Measurements from ENCODE around the gene LASP1NB.

The LASP1NB gene

GRCh38 chr17:38917259-38917658 lies 8.2 kb upstream of the LASP1NB start:
- H3K9ac ChIP-seq (ENCODE audit: low read length): no peak overlapping the region
- no peak overlapping the region for H2AK5ac ChIP-seq (ENCODE audit: low read length)
- no peak overlapping the region for H4K8ac ChIP-seq (ENCODE audit: low read depth, low read length)
- no peak overlapping the region for H3K56ac ChIP-seq (ENCODE audit: low read length)
- H4K5ac ChIP-seq (ENCODE audit: low read length): no peak overlapping the region
- no peak overlapping the region for H3K4ac ChIP-seq (ENCODE audit: low read depth, low read length)
- no peak overlapping the region for H3K27ac ChIP-seq (ENCODE audit: low read depth, low read length)
- WGBS (ENCODE audit: extremely low coverage, insufficient coverage, low lambda C conversion rate): no CpG with 5 or more reads among the region's 3 CpGs
- no peaks in the 10 kb centered on the region for H3K27me3 ChIP-seq (ENCODE audit: insufficient read depth, low read length, poor library complexity)
- H3K4me2 ChIP-seq (ENCODE audit: low read length): no peak overlapping the region
- no peak for DNase-seq
- no peak overlapping the region for H2BK15ac ChIP-seq (replicated peaks; ENCODE audit: low read depth)
- no peaks in the 10 kb centered on the region for H3K79me2 ChIP-seq (ENCODE audit: control insufficient read depth, insufficient read depth, low read length)
- no peak overlapping the region for H3K18ac ChIP-seq (ENCODE audit: low read length)
- H3K79me1 ChIP-seq (ENCODE audit: low read length): no peaks in the 10 kb centered on the region
- H3K4me1 ChIP-seq (ENCODE audit: control insufficient read depth, low read depth, low read length): no peaks in the 10 kb centered on the region
- H2BK5ac ChIP-seq (ENCODE audit: low read length): no peak overlapping the region
- H3K4me3 ChIP-seq (ENCODE audit: low read length): no peak overlapping the region
- no peak overlapping the region for H3K23ac ChIP-seq (ENCODE audit: low read length)
- no peak overlapping the region for H2BK120ac ChIP-seq (ENCODE audit: low read depth, low read length)
- peaks cover 10% of the 10 kb centered on the region for H3K36me3 ChIP-seq (ENCODE audit: control insufficient read depth, insufficient read depth, low read length)

- no peak overlapping the region for H4K5ac ChIP-seq (ENCODE audit: low read length)
- H3K4me1 ChIP-seq (ENCODE audit: control insufficient read depth, low read depth, low read length): no peaks in the 10 kb centered on the region
- H3K27ac ChIP-seq (ENCODE audit: low read depth, low read length): no peak overlapping the region
- WGBS (ENCODE audit: extremely low coverage, insufficient coverage, low lambda C conversion rate): no CpG with 5 or more reads among the region's 37 CpGs
- no peak for DNase-seq
- no peak overlapping the region for H2BK15ac ChIP-seq (replicated peaks; ENCODE audit: low read depth)
- no peak overlapping the region for H3K4ac ChIP-seq (ENCODE audit: low read depth, low read length)
- no peak overlapping the region for H3K23ac ChIP-seq (ENCODE audit: low read length)
- H3K18ac ChIP-seq (ENCODE audit: low read length): no peak overlapping the region
- H3K9ac ChIP-seq (ENCODE audit: low read length): no peak overlapping the region
- H3K56ac ChIP-seq (ENCODE audit: low read length): no peak overlapping the region
- no peak overlapping the region for H2AK5ac ChIP-seq (ENCODE audit: low read length)
- no peak overlapping the region for H3K4me2 ChIP-seq (ENCODE audit: low read length)
- H2BK120ac ChIP-seq (ENCODE audit: low read depth, low read length): no peak overlapping the region
- no peaks in the 10 kb centered on the region for H3K27me3 ChIP-seq (ENCODE audit: insufficient read depth, low read length, poor library complexity)
- no peak overlapping the region for H4K8ac ChIP-seq (ENCODE audit: low read depth, low read length)
- peaks cover 10% of the 10 kb centered on the region for H3K36me3 ChIP-seq (ENCODE audit: control insufficient read depth, insufficient read depth, low read length)
- H2BK5ac ChIP-seq (ENCODE audit: low read length): no peak overlapping the region
- no peaks in the 10 kb centered on the region for H3K79me1 ChIP-seq (ENCODE audit: low read length)
- no peaks in the 10 kb centered on the region for H3K79me2 ChIP-seq (ENCODE audit: control insufficient read depth, insufficient read depth, low read length)
- H3K4me3 ChIP-seq (ENCODE audit: low read length): no peak overlapping the region
Measured at GRCh38 chr17:38918129-38918913, 7.1 kb upstream of the LASP1NB start.

- Histone ChIP-seq H3K4ac (ENCODE audit: low read depth, low read length) (no peak overlapping the region), H2BK15ac (replicated peaks; ENCODE audit: low read depth) (no peak overlapping the region), H2AK5ac (ENCODE audit: low read length) (no peak overlapping the region), H3K56ac (ENCODE audit: low read length) (no peak overlapping the region), H3K4me1 (ENCODE audit: control insufficient read depth, low read depth, low read length) (no peaks in the 10 kb centered on the region), H3K9ac (ENCODE audit: low read length) (no peak overlapping the region), H3K27ac (ENCODE audit: low read depth, low read length) (no peak overlapping the region), H2BK5ac (ENCODE audit: low read length) (no peak overlapping the region), H3K27me3 (ENCODE audit: insufficient read depth, low read length, poor library complexity) (no peaks in the 10 kb centered on the region), H2BK120ac (ENCODE audit: low read depth, low read length) (no peak overlapping the region), H3K79me1 (ENCODE audit: low read length) (no peaks in the 10 kb centered on the region), H3K4me2 (ENCODE audit: low read length) (no peak overlapping the region), H3K4me3 (ENCODE audit: low read length) (no peak overlapping the region), H3K23ac (ENCODE audit: low read length) (no peak overlapping the region), H4K8ac (ENCODE audit: low read depth, low read length) (no peak overlapping the region), H4K5ac (ENCODE audit: low read length) (no peak overlapping the region), H3K79me2 (ENCODE audit: control insufficient read depth, insufficient read depth, low read length) (no peaks in the 10 kb centered on the region), H3K36me3 (ENCODE audit: control insufficient read depth, insufficient read depth, low read length) (peaks cover 10% of the 10 kb centered on the region), H3K18ac (ENCODE audit: low read length) (no peak overlapping the region)
- no peak for DNase-seq
- no CpG with 5 or more reads among the region's 5 CpGs for WGBS (ENCODE audit: extremely low coverage, insufficient coverage, low lambda C conversion rate)
Measured at GRCh38 chr17:38918916-38919315, 6.5 kb upstream of the LASP1NB start.

GRCh38 chr17:38919316-38920078 lies 5.9 kb upstream of the LASP1NB start:
- Histone ChIP-seq H3K23ac (ENCODE audit: low read length) (no peak overlapping the region), H2AK5ac (ENCODE audit: low read length) (no peak overlapping the region), H3K4ac (ENCODE audit: low read depth, low read length) (no peak overlapping the region), H3K9ac (ENCODE audit: low read length) (no peak overlapping the region), H3K79me2 (ENCODE audit: control insufficient read depth, insufficient read depth, low read length) (no peaks in the 10 kb centered on the region), H3K27me3 (ENCODE audit: insufficient read depth, low read length, poor library complexity) (no peaks in the 10 kb centered on the region), H2BK5ac (ENCODE audit: low read length) (no peak overlapping the region), H3K4me3 (ENCODE audit: low read length) (no peak overlapping the region), H3K56ac (ENCODE audit: low read length) (no peak overlapping the region), H3K18ac (ENCODE audit: low read length) (no peak overlapping the region), H3K4me2 (ENCODE audit: low read length) (no peak overlapping the region), H3K27ac (ENCODE audit: low read depth, low read length) (no peak overlapping the region), H3K4me1 (ENCODE audit: control insufficient read depth, low read depth, low read length) (no peaks in the 10 kb centered on the region), H3K79me1 (ENCODE audit: low read length) (no peaks in the 10 kb centered on the region), H3K36me3 (ENCODE audit: control insufficient read depth, insufficient read depth, low read length) (peaks cover 6% of the 10 kb centered on the region), H4K8ac (ENCODE audit: low read depth, low read length) (no peak overlapping the region), H4K5ac (ENCODE audit: low read length) (no peak overlapping the region), H2BK120ac (ENCODE audit: low read depth, low read length) (no peak overlapping the region), H2BK15ac (replicated peaks; ENCODE audit: low read depth) (no peak overlapping the region)
- DNase-seq: no peak
- no CpG with 5 or more reads among the region's 16 CpGs for WGBS (ENCODE audit: extremely low coverage, insufficient coverage, low lambda C conversion rate)

GRCh38 chr17:38920374-38921291 lies 4.8 kb upstream of the LASP1NB start:
- Histone ChIP-seq H3K9ac (ENCODE audit: low read length) (no peak overlapping the region), H3K56ac (ENCODE audit: low read length) (no peak overlapping the region), H3K4me2 (ENCODE audit: low read length) (no peak overlapping the region), H2BK5ac (ENCODE audit: low read length) (no peak overlapping the region), H3K27ac (ENCODE audit: low read depth, low read length) (no peak overlapping the region), H2AK5ac (ENCODE audit: low read length) (no peak overlapping the region), H3K36me3 (ENCODE audit: control insufficient read depth, insufficient read depth, low read length) (peaks cover 4% of the 10 kb centered on the region), H4K8ac (ENCODE audit: low read depth, low read length) (no peak overlapping the region), H3K23ac (ENCODE audit: low read length) (no peak overlapping the region), H4K5ac (ENCODE audit: low read length) (no peak overlapping the region), H3K4me1 (ENCODE audit: control insufficient read depth, low read depth, low read length) (peaks cover 2% of the 10 kb centered on the region), H2BK15ac (replicated peaks; ENCODE audit: low read depth) (no peak overlapping the region), H3K4ac (ENCODE audit: low read depth, low read length) (no peak overlapping the region), H3K79me2 (ENCODE audit: control insufficient read depth, insufficient read depth, low read length) (no peaks in the 10 kb centered on the region), H3K27me3 (ENCODE audit: insufficient read depth, low read length, poor library complexity) (no peaks in the 10 kb centered on the region), H2BK120ac (ENCODE audit: low read depth, low read length) (no peak overlapping the region), H3K4me3 (ENCODE audit: low read length) (no peak overlapping the region), H3K79me1 (ENCODE audit: low read length) (no peaks in the 10 kb centered on the region), H3K18ac (ENCODE audit: low read length) (no peak overlapping the region)
- WGBS (ENCODE audit: extremely low coverage, insufficient coverage, low lambda C conversion rate): no CpG with 5 or more reads among the region's 9 CpGs
- DNase-seq: no peak

Measured in mesendoderm (in vitro differentiated cells).